Measurements from ENCODE around the gene PLCB4.

- TF ChIP-seq CTCF (IDR thresholded peaks at IDR 0.05; ENCODE audit: insufficient read depth, low read length, poor library complexity, severe bottlenecking) (no peak), EZH2phosphoT487 (conservative IDR thresholded peaks at IDR 0.05; ENCODE audit: low read length) (no peak)
These were observed 91.4 kb downstream of the PLCB4 start for GRCh38 chr20:9160331-9160730.

Measured in SU-DHL-6 (cell line).